T-helper 9 cell (primary cell): Measurements from ENCODE around the gene SSR3.
"Not testable (repeated sequence)": the region's sequence is repeated elsewhere in the genome, so short reads cannot be mapped to it uniquely, and the experiment has no call there.

Experiments used
- DNase-seq: peaks from one replicate; pipeline ENCODE4 v3.0.0-alpha.2; 2020
- total RNA-seq, 2 donors: gene quantifications; one replicate each; lab custom pipeline; 2026; lab: John Stamatoyannopoulos, UW

Gene SSR3
- total RNA-seq, result 160 to 226 reads per million in 2 donors

GRCh38 chr3:156554842-156555687 lies at the start of gene SSR3:
TSS of gene SSR3 (minus strand) at chr3:156555117. CDS start at chr3:156555089, 28 bp downstream.
- peak; percentile 96 for DNase-seq

DNA sequence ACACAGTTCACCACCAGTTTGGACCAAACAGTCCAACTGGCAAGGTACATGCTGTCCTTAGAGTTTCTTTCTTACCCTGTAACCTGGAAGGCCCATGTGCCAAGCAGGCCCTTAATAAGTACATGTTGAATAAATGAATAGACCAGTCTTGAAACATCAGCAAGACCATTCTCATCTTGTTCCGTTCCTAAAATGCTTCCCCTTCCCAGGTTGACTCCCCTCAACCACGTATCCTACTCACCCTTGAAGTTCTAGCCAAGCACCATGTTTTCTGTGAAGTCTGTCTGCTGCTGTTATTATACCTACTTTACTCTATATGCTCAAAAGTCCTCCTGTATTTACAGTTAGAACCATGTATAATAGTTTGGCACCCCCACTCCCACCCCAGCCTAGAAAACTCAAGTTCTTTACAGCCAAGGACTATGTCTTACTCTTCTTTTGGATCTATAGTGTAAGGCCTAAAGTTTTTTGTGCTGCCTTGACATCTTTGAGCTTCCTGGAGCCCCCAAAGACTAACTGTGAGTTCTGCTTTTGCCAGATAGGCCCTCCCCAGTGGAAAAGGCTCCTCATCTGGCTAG lies 49.2 kb upstream of the SSR3 start:
- no peak for DNase-seq

GRCh38 chr3:156603379-156604017 lies 48.6 kb upstream of the SSR3 start:
- DNase-seq, result no peak

- DNase-seq, result no peak
Measured at GRCh38 chr3:156602424-156602823, 47.5 kb upstream of the SSR3 start.

GRCh38 chr3:156601497-156601896 lies 46.6 kb upstream of the SSR3 start:
- DNase-seq, result no peak

DNA sequence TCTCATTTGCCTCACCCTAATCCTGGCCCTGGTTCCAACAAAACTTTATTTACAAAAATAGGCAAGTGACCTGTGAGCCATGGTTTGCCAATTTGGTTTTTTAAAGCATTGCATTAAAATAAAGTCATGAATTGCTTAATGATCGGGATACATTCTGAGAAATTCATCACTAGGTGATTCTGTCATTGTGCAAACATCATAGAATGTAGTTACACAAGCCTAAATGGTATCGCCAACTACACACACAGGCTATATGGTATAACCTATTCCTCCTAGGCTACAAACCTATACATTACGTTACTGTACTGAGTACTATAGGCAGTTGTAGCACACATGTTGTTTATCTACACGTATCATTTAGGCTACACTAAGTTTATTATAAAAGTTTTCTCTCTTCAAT lies 45.9 kb upstream of the SSR3 start:
- DNase-seq, result no peak

DNA sequence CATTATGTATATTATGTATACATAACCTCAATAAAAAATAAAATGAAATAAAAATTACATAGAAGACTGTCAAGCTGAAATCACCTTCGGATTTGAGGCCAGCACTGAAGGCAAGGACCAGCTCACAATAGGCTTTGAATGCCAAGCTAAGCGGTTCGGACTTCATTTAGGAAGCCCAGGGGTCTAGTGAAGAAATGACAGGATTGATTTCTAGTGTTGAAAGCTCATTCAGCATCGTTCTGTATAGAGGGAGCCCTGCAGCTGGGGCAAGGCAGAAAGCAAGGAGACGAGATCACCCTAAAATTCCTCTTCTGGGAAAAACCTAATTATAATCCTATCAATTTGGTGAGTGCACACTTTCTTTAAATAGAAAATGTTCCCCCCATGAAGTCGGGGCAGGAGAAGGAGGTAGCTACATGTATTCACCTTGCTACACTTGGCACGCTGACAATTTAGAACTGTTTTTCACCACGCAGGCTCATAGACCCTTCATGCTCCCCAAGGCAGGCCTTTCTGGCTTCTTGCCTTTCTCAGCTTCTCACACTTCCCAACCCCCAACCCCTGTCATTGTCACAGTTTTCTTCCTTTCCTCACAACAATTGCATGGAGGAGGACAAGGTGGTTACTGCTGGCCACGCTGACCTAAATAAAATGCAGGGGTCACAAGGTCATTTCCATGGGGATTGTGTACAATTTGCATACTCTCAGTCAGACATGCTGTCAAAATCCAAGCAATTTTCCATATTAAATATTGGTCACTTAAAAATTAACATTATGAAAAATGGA lies 44.4 kb upstream of the SSR3 start:
- DNase-seq, result no peak

DNA sequence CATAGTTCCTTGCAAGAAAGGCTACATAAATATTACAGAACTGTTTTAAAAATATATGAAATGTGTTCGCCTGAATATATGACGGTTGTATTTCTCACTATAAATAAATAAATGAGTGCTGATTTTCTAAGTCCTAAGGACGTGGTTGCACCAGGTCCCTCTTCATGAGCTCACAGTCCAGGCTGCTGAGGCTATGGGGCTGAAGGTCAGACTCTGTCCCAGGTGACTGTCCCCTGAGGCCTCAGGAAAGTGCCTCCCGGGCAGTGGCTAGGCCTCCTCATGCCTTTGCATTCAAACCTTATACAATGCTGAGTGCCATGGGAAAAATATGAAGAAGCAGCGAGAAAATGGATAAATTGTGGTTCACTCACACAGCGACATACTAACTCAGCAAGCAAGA lies 43.5 kb upstream of the SSR3 start:
- DNase-seq, result no peak

DNA sequence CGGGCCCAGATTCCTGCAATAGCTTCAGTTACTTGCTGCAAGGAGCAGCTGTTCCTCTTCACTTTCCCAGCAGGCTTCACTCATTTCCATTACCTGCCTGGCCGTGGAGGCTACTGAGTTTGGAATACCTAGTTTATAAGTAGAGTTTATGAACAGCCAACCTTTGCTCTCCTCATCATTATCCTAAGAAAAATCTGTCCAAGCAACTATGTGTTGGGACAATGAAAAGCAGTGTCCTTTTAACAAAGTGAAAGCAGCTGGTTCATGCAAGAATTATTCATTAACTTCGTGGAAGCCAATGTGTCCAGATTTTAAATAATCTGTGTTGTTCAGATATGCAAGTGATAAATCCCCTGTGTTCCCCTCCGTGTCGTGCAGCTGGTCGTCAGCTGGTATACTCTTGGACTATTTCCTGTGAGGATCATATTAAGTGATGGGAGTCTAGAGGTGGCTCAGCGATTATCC lies 39.3 kb upstream of the SSR3 start:
- no peak for DNase-seq

DNA sequence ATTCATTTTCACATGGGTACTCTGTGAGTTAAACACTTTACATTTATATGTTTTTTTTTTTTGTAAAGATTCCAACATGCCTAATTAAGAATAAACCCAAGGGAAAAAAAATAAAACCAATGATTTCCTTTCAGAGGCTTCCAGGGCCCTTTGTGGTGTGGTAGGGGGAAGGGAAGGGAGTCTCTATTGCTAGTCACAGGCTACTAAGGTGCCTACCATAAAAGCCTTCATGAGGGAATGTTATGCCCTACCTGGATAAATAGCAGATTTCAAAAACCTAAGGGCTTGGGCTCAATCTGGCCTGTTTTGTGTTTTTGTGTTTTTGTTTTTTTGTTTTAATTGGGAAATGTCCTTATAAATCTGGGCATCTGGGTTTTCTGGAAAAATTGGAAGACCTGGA lies 38.9 kb upstream of the SSR3 start:
- no peak for DNase-seq

GRCh38 chr3:156589806-156590205 lies 34.9 kb upstream of the SSR3 start:
- DNase-seq, result not testable (repeated sequence)

DNA sequence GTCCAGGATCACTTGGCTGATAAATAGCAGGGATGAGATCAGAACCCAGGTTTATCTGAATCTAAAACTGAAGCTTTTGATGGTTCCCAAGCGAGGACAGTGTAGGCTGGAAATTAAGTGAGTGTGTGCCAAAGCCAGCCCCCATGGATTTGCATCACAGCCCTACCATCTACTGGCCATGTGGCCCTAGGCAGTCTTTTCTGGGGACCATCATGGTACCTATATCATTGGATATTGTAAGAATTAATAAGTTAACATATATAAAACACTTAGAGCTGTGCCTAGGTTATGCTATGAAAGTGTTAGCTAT lies 32.8 kb upstream of the SSR3 start:
- DNase-seq, result no peak

GRCh38 chr3:156586905-156587759 lies 32.2 kb upstream of the SSR3 start:
- no peak for DNase-seq

DNA sequence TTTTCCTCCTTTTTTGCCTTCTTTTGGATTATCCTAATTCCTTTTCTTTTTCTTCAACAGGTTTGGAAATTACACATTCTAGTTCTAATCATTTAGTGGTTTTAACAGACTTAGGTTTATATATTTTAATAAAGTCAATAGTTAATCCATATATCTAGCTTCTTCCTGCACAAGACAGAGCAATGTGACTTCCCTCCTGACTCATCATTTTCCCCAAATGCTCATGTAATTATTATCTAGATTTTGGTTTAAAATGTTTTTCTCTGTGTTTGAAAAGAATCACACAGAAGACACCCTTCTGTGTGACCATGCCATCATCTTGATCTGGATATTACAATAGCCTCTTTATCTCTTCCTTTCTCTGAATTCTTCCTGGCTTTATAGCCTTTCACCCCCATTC lies 28.6 kb upstream of the SSR3 start:
- DNase-seq, result no peak

DNA sequence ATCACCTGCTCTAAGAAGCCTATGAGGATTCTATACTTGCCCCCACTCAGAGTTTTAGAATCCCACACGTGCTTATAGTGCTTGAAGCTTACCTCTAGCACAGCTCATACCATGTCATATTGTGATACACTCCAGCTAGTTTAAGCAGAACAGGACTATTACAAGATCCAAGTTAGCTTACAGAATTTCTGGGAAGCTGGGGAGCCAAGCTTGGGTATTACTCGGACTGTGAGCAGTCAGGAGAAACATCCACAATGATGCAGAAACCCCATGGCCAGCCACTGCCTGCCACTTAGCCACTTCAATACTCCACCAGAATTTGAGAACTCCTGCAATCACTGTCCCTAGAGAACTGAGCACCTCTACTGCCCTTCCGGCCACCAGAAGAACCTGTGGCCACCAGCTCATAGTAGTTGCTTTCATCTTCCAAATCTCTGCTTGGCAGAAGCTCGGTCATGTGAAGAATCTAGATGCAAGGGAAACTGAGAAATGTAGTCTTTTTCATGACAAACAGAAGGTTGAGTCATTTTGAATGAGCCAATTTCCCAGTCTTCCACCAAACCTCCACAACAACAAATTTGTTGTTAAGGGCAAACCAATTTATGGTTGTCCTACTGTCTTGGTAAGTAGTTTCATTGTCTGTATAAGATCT lies 27.7 kb upstream of the SSR3 start:
- no peak for DNase-seq

DNA sequence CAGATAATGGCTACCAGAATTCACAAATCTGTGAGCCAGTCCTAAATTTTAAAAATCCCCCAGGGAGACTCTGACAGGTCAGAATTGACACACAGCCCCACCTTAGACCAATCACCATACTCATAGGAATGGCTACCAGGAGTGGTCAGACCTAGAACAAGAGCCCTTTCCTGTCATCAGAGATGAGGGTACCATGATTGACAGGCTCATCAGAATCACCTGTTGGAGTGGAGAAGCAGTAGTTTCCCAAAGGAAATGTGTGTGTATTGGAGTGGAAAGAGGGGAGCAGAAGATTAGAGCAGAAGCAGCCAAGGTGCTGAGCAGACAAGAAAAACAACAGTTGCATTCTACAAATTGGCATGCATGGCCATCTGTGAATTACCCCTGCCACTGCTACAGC lies 27.0 kb upstream of the SSR3 start:
- no peak for DNase-seq

GRCh38 chr3:156581033-156581432 lies 26.1 kb upstream of the SSR3 start:
- no peak for DNase-seq

DNA sequence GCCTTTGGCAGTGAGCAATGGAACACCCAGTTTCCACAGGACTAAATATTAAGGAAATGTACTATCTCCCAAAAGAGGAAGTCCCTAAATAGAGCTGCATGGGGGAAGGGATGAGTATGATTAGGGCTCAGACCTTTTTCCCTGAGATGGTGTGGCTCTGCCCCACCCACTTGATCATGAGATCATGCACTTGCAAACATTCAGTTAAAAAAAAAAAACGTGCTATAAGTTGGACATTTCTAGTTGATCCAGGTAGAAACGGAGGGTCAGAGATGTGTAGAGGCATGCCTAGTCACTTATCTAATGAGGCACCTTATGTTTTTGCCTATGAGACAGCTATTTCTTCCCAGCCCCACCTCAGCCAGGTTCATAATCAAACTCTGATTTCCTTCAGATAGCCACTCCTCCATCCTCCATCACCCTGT lies 24.5 kb upstream of the SSR3 start:
- DNase-seq, result no peak

GRCh38 chr3:156577736-156578135 lies 22.8 kb upstream of the SSR3 start:
- no peak for DNase-seq

GRCh38 chr3:156576651-156577348 lies 21.9 kb upstream of the SSR3 start:
- DNase-seq, result no peak

GRCh38 chr3:156576051-156576450 lies 21.1 kb upstream of the SSR3 start:
- no peak for DNase-seq
